ENCODE measurements around the gene ADARB1.

GRCh38 chr21:45142469-45143308 lies 68.3 kb downstream of the ADARB1 start:
- TF ChIP-seq CTCF (IDR thresholded peaks at IDR 0.05), result no peak
- no peak for TF ChIP-seq POLR2A (IDR thresholded peaks at IDR 0.05)
